ENCODE results near the gene TAF11L9.
"Not testable (repeated sequence)": the region's sequence is repeated elsewhere in the genome, so short reads cannot be mapped to it uniquely, and the experiment has no call there.

TAF11L9 gene

DNA sequence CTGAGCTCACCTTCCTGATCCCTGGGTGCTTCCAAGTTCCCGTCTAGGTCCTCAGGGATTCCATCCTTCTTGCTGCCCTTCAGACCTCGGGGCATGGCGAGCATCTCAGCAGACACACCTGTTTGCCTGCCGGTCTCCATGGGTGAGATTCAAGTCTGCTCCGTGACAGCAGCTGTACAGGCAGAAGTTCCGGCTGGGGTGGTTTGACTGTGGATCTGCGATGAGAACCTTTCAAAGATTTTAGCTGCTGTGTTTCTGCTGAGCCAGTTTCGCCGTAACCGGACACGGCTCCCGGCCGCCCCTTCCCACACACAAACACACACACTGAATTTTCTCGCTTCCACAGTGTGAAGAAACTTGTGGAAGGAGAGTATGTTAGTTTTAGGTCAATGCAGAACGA, at the start of gene TAF11L9:
Gene TAF11L9 (minus strand): TSS at position 140 of the 400 bp plus-strand sequence.
- DNase-seq (ENCODE audit: low read depth): not testable (repeated sequence)

DNA sequence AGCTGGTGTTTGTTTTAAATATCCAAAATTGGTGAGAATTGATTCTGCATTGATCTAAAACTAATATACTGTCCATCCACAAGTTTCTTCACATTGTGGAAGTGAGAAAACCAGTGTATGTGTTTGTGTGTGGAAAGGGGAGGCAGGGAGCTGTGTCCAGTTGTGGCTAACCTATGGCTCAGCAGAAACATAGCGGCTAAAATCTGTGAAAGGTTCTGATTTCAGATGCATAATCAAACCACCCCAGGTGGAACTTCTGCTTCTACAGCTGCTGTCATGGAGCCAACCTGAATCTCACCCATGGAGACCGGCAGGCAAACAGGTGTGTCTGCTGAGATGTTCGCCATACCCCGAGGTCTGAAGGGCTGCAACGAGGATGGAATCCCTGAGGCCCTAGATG, 40.0 kb upstream of the TAF11L9 start, which contains the start of gene TAF11L14:
Gene TAF11L14 (plus strand): TSS at position 301 of the 400 bp plus-strand sequence.
- no peak for DNase-seq (ENCODE audit: low read depth)

GRCh38 chr5:17631788-17632187, 37.6 kb upstream of the TAF11L9 start, which contains the start of gene TAF11L13:
Gene TAF11L13 (plus strand): TSS chr5:17632088.
- DNase-seq (ENCODE audit: low read depth): not testable (repeated sequence)

- no peak for DNase-seq (ENCODE audit: low read depth)
Observed at GRCh38 chr5:17625686-17626085, 31.5 kb upstream of the TAF11L9 start.

DNA sequence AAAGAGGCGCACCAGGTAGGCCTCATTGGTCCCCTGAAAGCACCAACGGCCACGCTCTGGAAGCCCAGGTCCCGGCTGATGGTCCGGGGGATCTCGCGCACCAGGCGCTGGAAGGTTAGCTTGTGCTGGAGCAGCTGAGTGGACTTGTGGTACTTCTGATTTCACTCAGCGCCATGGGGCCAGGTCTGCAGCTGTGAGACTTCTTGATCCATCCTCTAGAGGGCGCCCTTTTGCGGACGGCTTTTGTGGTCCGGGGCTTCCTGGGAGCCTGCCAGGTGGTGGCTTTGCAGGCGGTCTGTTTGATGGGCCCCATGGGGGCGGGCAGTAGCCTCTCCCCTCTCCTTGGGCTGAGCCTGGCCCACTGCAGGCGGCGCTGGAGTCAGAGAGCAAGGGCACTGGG, 26.4 kb upstream of the TAF11L9 start:
- no peak for DNase-seq (ENCODE audit: low read depth)

GRCh38 chr5:17619354-17619753, 25.2 kb upstream of the TAF11L9 start:
- no peak for DNase-seq (ENCODE audit: low read depth)

- no peak for DNase-seq (ENCODE audit: low read depth)
Observed at GRCh38 chr5:17614872-17615605, 20.8 kb upstream of the TAF11L9 start.

GRCh38 chr5:17610092-17610491, 15.9 kb upstream of the TAF11L9 start, which contains the start of gene TAF11L12:
Gene TAF11L12 (plus strand): TSS chr5:17610392.
- DNase-seq (ENCODE audit: low read depth): not testable (repeated sequence)

DNA sequence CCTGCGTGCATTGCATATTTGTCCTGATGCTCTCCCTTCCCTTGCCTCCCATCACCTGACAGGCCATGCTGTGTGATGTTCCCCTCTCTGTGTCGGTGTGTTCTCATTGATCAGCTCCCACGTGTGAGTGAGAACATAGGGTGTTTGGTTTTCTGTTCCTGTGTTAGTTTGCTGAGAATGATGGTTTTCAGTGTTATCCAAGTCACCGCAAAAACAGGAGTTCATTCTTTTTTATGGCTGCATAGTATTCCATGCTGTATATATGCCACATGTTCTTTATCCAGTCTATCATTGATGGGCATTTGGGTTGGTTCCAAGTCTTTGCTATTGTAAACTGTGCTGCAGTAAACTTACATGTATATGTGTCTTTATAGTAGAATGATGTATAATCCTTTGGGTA, 13.3 kb upstream of the TAF11L9 start:
- not testable (repeated sequence) for DNase-seq (ENCODE audit: low read depth)

DNA sequence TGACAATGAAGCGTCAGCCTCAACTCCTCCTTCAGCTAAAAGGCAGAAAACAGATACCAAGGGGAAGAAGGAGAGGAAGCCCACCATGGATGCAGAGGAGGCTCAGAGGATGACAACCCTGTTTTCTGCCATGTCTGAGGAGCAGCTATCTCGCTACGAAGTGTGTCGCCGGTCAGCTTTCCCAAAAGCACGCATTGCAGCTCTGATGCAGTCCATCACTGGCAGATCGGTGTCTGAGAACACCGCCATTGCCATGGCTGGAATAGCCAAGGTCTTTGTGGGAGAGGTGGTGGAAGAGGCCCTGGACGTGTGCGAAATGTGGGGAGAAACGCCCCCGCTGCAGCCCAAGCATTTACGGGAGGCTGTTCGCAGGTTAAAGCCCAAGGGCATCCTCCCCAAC, 10.8 kb upstream of the TAF11L9 start:
- no peak for DNase-seq (ENCODE audit: low read depth)

GRCh38 chr5:17603880-17604279, 9.7 kb upstream of the TAF11L9 start, which contains the start of gene TAF11L11:
Gene TAF11L11 (plus strand): TSS chr5:17604183.
- not testable (repeated sequence) for DNase-seq (ENCODE audit: low read depth)

- not testable (repeated sequence) for DNase-seq (ENCODE audit: low read depth)
Observed at GRCh38 chr5:17597728-17598127, 3.5 kb upstream of the TAF11L9 start, which contains the start of gene TAF11L10. Gene TAF11L10 (minus strand): TSS chr5:17597828.

DNA sequence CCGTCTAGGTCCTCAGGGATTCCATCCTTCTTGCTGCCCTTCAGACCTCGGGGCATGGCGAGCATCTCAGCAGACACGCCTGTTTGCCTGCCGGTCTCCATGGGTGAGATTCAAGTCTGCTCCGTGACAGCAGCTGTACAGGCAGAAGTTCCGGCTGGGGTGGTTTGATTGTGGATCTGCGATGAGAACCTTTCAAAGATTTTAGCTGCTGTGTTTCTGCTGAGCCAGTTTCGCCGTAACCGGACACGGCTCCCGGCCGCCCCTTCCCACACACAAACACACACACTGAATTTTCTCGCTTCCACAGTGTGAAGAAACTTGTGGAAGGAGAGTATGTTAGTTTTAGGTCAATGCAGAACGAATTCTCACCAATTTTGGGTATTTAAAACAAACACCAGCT, 3.3 kb downstream of the TAF11L9 start, which contains the start of gene TAF11L8:
Gene TAF11L8 (minus strand): TSS at position 101 of the 400 bp plus-strand sequence.
- not testable (repeated sequence) for DNase-seq (ENCODE audit: low read depth)

GRCh38 chr5:17585658-17586057, 8.5 kb downstream of the TAF11L9 start, which contains the start of gene TAF11L7:
Gene TAF11L7 (minus strand): TSS chr5:17585758.
- not testable (repeated sequence) for DNase-seq (ENCODE audit: low read depth)
